HG03521 (cell line): ENCODE measurements around the gene FITM1.
A peak's percentile ranks its signal among the peaks of the same experiment; 100 is the strongest.

ENCODE experiments used
- ATAC-seq: cut with Tn5 transposase; IDR thresholded peaks from one replicate; pipeline ENCODE4 v1.9.1; 2021; ENCODE audit warnings: mild to moderate bottlenecking, moderate library complexity; ENCODE audit not compliant: unreplicated experiment

The FITM1 gene

DNA sequence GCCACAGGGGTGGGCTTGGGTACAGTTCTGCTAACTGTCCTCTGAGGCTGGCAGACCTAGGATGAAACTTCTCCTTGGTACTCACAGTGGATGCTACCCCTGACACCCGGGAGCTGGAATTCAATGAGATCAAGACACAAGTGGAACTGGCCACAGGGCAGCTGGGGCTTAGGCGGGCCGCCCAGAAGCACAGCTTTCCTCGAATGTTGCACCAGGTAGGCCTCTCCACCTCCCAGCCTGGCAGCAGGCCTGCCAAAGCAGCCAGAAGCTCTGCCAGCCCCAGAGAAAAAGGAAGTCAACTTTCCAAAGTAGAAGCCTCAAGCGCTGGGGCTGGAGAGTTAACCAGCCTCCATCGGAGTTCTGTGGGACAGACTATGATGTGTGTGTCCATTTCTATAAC, 13.3 kb upstream of the FITM1 start:
- ATAC-seq = no peak

DNA sequence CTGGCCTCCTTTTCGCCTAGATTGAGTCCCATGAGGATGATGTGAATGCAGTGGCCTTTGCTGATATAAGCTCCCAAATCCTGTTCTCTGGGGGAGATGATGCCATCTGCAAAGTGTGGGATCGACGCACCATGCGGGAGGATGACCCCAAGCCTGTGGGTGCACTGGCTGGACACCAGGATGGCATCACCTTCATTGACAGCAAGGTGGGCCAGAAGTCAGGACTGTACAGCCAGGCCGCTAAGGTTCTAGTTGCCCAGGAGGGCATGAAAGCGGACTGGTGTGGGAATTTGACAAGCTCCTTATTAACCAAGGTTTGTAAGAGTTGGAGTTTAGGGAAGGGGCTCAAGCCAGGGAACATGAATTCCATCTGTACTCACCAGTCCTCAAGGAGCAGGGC, 10.8 kb upstream of the FITM1 start:
- ATAC-seq = no peak

- no peak for ATAC-seq
These were observed 9.2 kb upstream of the FITM1 start for GRCh38 chr14:24121210-24121609.

DNA sequence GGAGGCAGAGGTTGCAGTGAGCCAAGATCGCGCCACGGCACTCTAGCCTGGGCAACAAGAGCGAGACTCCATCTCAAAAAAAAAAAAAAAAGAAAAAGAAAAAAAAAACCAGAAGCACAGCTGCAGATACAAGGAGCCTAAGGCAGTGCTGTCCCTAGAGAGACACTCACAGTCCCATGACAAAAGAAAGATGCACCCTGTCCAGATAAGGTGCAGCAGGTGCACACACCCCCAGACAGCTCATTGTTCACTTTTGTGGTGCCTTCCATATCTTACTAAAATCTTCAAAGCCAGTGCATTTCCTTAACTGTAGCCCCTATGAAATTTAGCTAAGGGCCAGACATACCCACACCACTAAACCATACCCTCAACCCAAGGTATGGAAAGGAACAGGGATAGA, 8.0 kb upstream of the FITM1 start:
- no peak for ATAC-seq

GRCh38 chr14:24122898-24123297, 7.6 kb upstream of the FITM1 start:
- no peak for ATAC-seq

GRCh38 chr14:24123424-24124417, 6.7 kb upstream of the FITM1 start:
- ATAC-seq = no peak

DNA sequence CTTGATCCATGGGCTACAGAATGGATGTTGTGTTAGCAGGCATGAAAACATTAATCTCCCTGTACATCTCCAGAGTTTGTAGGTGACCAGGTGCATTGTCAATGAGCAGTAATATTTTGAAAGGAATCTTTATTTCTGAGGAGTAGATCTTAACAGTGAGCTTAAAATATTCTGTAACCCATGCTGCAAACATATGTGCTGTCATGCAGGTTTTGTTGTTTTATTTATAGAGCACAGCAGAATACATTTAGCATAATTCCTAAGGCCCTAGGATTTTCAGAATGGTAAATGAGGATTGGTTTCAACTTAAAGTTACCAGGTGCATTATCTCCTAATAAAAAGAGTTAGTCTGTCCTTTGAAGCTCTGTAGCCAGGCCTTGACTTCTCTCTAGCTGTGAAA, 3.5 kb upstream of the FITM1 start:
- ATAC-seq = no peak

- ATAC-seq = no peak
These were observed 2.8 kb upstream of the FITM1 start for GRCh38 chr14:24127673-24128072.

DNA sequence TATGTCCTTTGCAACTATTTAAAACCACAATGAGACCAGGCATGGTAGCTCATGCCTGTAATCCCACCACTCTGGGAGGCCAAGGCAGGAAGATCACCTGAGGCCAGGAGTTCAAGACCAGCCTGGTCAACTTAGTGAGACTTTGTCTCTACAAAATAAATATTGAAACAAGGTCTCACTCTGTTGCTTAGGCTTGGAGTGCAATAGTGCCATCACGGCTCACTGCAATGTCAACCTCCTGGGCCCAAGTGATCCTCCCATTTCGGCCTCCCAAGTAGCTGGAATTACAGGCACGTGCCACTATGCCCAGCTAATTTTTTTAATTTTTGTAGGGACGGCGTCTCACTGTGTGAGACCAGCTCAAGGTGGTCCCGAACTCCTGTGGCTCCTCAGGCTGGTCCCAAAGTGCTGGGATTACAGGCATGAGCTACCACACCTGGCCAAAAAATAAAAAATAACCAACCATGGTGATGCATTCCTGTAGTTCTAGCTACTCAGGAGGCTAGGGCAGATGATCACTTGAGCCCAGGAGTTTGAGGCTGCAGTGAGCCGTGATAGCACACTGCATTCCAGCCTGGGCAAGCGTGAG, 955 bp upstream of the FITM1 start:
- no peak for ATAC-seq

- ATAC-seq = no peak
These were observed 474 bp downstream of the FITM1 start for GRCh38 chr14:24130717-24131548.

DNA sequence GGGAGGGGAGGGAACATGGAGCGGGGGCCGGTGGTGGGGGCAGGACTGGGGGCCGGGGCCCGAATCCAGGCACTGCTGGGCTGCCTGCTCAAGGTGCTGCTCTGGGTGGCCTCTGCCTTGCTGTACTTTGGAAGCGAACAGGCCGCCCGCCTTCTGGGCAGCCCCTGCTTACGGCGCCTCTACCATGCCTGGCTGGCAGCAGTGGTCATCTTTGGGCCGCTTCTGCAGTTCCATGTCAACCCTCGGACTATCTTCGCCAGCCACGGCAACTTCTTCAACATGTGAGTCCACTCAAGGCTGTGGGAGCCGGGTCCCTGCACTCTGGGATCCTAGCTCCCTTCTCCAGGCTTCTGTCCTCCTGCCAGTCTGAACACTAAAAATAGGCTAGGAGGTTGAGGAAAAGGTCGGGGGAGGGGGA, 1.1 kb downstream of the FITM1 start:
- ATAC-seq = no peak

DNA sequence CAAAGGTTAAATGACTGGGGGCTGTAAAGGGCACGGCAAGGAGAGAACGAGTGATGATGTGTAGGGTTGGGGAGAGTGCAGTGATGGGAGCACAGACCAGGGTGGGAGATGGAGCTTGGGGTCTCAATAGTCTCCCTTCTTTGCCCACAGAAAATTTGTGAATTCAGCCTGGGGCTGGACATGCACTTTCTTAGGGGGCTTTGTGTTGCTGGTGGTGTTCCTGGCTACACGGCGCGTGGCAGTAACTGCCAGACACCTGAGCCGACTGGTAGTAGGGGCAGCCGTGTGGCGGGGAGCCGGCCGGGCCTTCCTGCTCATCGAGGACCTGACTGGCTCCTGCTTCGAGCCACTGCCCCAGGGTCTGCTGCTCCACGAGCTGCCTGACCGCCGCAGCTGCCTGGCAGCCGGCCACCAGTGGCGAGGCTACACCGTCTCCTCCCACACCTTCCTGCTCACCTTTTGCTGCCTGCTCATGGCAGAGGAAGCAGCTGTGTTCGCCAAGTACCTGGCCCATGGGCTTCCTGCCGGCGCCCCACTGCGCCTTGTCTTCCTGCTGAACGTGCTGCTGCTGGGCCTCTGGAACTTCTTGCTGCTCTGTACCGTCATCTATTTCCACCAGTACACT, 1.7 kb downstream of the FITM1 start:
- no peak for ATAC-seq

GRCh38 chr14:24132976-24133375, 2.5 kb downstream of the FITM1 start:
- no peak for ATAC-seq

DNA sequence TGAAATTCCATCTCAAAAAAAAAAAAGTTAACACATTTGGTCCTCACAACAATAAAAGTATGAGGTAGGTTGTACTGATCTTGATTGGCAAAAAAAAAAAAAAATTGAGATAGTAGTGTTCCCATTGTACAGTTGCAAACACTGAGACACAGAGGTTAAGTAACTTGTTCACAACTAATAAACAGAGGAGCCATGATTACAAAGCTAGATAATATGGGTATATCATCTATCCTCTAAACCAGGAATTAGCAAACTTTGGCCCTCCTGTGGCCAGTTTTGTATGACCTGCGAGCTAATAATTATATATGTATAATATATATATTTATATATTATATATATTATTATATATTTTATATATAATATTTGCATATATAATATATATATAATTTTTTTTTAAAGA, 3.3 kb downstream of the FITM1 start:
- ATAC-seq = no peak

GRCh38 chr14:24135584-24135833, 5.0 kb downstream of the FITM1 start:
- ATAC-seq = peak; percentile 5

GRCh38 chr14:24135834-24136683, 5.6 kb downstream of the FITM1 start, which contains the start of gene PSME1:
Gene PSME1, plus strand, starts transcription at chr14:24136194. Its CDS starts 69 bp downstream, at chr14:24136263.
- ATAC-seq = peak; percentile 82

DNA sequence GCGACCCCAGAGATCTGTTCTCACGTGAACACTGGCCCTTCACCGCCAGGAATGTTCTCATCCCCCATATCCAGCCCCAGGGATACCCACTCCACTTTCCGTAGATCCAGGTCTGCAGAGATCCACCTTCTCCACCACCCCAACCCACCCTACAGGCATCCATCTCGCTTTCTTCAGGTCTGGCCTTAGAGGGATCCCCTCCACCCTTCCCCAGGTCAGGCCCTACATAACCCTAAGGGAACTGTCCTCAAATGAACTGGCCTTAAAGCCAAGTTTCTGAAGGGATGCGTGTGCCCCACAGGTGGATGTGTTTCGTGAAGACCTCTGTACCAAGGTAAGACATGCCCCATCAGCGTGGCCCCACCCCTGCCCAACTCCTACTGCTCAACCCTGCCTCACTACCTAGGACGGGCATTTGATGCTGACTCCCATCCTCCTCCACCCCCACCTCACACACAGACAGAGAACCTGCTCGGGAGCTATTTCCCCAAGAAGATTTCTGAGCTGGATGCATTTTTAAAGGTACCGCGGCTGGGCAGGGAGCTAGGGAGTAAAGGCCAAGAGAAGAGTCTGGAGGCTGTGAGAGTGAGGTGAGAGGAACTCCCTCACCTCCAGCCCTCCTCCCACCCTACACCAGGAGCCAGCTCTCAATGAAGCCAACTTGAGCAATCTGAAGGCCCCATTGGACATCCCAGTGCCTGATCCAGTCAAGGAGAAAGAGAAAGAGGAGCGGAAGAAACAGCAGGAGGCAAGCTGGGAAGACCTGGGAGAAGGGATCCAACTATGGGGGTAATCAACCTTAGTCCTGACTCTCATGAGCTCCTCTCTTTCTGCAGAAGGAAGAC, 6.4 kb downstream of the FITM1 start:
- ATAC-seq = no peak

DNA sequence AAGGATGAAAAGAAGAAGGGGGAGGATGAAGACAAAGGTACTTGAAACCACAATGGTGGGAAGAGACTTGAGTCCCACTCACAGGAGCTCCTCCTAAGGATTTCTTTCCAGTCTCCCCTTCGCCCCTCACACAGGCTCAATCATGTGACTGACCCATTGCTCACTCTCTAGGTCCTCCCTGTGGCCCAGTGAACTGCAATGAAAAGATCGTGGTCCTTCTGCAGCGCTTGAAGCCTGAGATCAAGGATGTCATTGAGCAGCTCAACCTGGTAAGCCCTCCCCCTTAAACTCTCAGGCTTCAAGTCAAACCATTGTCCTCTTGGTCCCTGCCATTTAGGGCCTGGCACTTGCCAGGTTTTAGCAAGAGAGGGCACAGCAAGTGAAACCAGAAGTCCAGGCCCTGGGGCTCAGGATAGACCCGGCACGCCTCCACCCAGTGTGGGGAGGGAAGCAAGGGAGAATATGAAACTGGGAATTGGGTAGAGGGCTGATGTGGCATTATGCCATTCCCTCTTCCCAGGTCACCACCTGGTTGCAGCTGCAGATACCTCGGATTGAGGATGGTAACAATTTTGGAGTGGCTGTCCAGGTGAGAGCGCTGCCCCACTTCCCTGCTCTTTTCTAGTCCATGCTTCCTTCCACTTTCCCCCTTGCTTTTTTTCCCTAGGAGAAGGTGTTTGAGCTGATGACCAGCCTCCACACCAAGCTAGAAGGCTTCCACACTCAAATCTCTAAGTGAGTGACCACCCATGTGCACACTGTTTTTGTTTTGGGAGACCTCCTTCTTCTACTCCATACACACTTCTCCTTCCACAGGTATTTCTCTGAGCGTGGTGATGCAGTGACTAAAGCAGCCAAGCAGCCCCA, 7.3 kb downstream of the FITM1 start:
- ATAC-seq = no peak
